Embryonic facial prominence (tissue), 1 donor: ENCODE measurements around the gene SMIM14.

Experiments
- DNase-seq: peaks from one replicate; pipeline ENCODE4 v3.0.0-alpha.2; 2016; ENCODE audit errors: extremely low spot score

Gene SMIM14

DNA sequence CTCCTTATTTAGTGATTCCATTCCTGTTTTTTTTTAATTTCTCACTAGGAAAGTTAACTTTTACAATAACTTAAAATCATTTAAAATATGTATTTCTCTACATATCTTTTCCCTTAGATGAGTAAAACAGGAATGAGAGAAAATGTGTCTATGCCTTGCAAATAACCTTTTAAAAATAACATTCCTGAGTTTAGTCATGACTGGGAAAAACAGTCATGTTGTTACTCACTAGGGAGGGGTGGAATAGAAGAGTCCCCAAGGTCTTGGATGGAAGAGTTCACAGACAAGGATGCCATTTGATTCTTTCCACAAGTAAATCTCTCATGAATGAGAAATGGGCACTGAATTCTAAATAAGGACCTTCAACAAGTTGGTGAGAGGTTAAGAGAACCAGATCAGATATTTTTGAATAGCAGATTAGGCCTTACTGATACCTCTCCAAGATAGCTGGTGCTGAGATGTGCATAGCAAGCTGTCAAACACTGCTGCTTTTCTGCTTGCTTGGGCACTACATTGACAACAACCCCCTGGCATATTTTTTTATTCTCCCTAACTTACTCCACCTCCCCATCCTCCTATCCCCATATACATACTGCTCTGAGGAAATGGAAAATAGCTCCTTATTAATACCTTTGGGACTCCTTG is 136.5 kb downstream of the SMIM14 start:
- DNase-seq = no peak

DNA sequence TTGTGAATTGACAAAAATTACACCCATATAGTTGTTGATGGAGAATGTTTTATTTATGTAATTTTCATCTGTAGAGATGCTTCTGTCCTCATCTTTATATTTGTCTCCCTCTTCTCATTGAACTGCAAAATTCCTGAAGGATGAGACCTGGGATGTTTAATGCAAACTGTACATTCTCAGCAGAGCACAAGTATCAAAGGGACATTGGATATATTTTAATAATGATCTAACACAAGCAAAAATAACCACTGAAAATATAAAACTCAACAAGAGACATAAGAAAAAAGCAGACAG is 140.0 kb downstream of the SMIM14 start:
- no peak for DNase-seq

DNA sequence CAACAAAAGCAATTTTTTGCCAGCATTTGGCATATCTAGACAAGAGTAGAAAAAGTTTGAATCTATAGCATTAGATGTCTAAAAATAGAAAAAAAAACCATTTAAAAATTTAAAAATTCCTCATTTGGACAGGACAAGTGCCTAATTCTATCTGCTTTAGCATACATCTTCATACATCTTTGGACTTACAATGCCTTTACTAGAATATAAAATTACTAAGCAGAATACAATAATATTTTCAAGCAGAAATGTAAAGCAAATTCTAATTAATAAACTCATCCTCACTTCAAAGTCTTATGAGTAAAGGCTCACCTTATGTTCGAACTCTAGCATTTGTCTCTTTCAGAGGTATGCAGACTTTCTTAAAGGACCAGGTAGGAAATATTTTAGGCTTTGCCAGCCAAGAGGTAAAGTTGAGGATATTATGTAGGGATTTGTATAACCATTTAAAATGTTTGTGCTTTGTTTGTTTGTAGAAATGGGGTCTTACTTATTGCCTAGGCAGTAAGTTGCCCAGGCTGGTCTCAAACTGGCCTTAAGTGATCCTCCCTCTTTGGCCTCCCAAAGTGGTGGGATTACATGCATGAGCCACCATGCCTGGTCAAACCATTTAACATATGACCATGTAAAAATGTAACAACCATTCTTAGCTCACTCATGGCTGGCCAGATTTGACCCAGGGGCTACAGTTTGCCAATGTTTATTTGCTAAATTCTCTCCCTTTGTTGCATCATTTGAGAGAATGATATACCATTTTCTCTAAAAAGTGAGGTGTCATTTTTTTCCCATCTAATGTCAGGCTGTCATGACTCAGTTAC is 140.5 kb downstream of the SMIM14 start:
- no peak for DNase-seq
